Measurements from ENCODE around the gene UBXN10. TPM values are rescaled to one million over a fixed set of nuclear protein-coding genes. Genes with fewer than 3 reads are reported as not detected.

Gene UBXN10
- total and polyA plus RNA-seq, 5 donors: 3.2 to 6.3 (median 5.1) TPM

GRCh38 chr1:20242890-20243479 is 57.1 kb downstream of the UBXN10 start:
- Histone ChIP-seq H3K9me3 (ENCODE audit: control insufficient read depth, low read length) (no peaks in the 10 kb centered on the region), H3K4me3 (ENCODE audit: low read length) (no peak overlapping the region), H3K4me1 (ENCODE audit: control insufficient read depth, insufficient read depth, low read length) (no peaks in the 10 kb centered on the region), H3K27me3 (ENCODE audit: control insufficient read depth, insufficient read depth) (no peaks in the 10 kb centered on the region), H3K27ac (ENCODE audit: low read length) (no peak overlapping the region)
- intact Hi-C loops (cut with DNase I): no loop called here
- 82% methylated on average over 37 of the region's 37 CpGs for WGBS
- ATAC-seq: no peak
- peak in 1 of 3 donors; percentile 60 for DNase-seq

Other genes with a start within 250 kb of the UBXN10 start
- 100 to 1,000 TPM; 134 to 996 (median 625) TPM for gene PLA2G2A, start 206.5 kb upstream of the UBXN10 start, total RNA-seq
- 1,085 TPM for gene PLA2G2A, start 206.5 kb upstream of the UBXN10 start, polyA plus RNA-seq
- gene PLA2G5, start 115.9 kb upstream of the UBXN10 start, total RNA-seq: 100 to 1,000 TPM in 2 of 4 donors, 10 to 100 TPM in 2; 91.6 to 122 (median 101) TPM
- gene PLA2G5, start 115.9 kb upstream of the UBXN10 start, polyA plus RNA-seq: 165 TPM
- gene PLA2G2D, start 66.6 kb upstream of the UBXN10 start, total RNA-seq: not detected
- not detected for gene PLA2G2D, start 66.6 kb upstream of the UBXN10 start, polyA plus RNA-seq
- not detected for gene PLA2G2F, start 46.8 kb upstream of the UBXN10 start, total RNA-seq
- not detected for gene PLA2G2F, start 46.8 kb upstream of the UBXN10 start, polyA plus RNA-seq
- under 1 TPM in 1 of 4 donors, not detected in 3; 0.31 TPM for gene PLA2G2C, start 422 bp downstream of the UBXN10 start, total RNA-seq
- gene PLA2G2C, start 422 bp downstream of the UBXN10 start, polyA plus RNA-seq: 0.02 TPM
- gene VWA5B1, start 104.8 kb downstream of the UBXN10 start, total RNA-seq: under 1 TPM; 0.18 to 0.51 (median 0.25) TPM
- gene VWA5B1, start 104.8 kb downstream of the UBXN10 start, polyA plus RNA-seq: 0.18 TPM